ENCODE measurements around the gene EHD3.

GRCh38 chr2:31197166-31197565 is 36.8 kb upstream of the EHD3 start:
- TF ChIP-seq ATF3 (IDR thresholded peaks at IDR 0.05; ENCODE audit: insufficient read depth, low read depth, low read length) (no peak), SP2 (IDR thresholded peaks at IDR 0.05; ENCODE audit: low read length) (no peak), TEAD4 (IDR thresholded peaks at IDR 0.05; ENCODE audit: low read depth, low read length) (no peak), CTCF (IDR thresholded peaks at IDR 0.05; ENCODE audit: control extremely low read depth in 1 of 3, insufficient read depth in 1 of 3, low read depth in 1 of 3, low read length in 3 of 3) (no peak), POLR2AphosphoS5 (IDR thresholded peaks at IDR 0.05; ENCODE audit: low read depth, low read length) (no peak), GTF2F1 (IDR thresholded peaks at IDR 0.05; ENCODE audit: borderline replicate concordance, low read depth, low read length) (no peak), TAF1 (IDR thresholded peaks at IDR 0.05; ENCODE audit: low read depth, low read length) (no peak), E2F6 (IDR thresholded peaks at IDR 0.05) (no peak), NANOG (IDR thresholded peaks at IDR 0.05; ENCODE audit: insufficient read depth, low read depth, low read length, poor library complexity, severe bottlenecking) (no peak), POLR2A (IDR thresholded peaks at IDR 0.05; ENCODE audit: control extremely low read depth in 1 of 2, low read depth in 2 of 2, low read length in 2 of 2) (no peak), TAF7 (optimal IDR thresholded peaks at IDR 0.05; ENCODE audit: borderline replicate concordance, low read depth, low read length) (no peak), KDM5A (IDR thresholded peaks at IDR 0.05; ENCODE audit: low read length) (no peak), BCL11A (IDR thresholded peaks at IDR 0.05; ENCODE audit: low read depth in 2 of 2, low read length in 2 of 2) (no peak), MAX (IDR thresholded peaks at IDR 0.05) (no peak)

All from H1 (cell line).